Measurements from ENCODE around the gene ZNF814. TPM values are rescaled to one million over a fixed set of nuclear protein-coding genes. Genes with fewer than 3 reads are reported as not detected.

ZNF814 gene
- total and polyA plus RNA-seq, 7 experiments from 2014 or later: 12.7 to 56.9 (median 31.4) TPM

Other genes starting within 250 kb of the ZNF814 start
- gene ZSCAN4, start 220.1 kb downstream of the ZNF814 start, total RNA-seq: not detected
- not detected for gene ZSCAN4, start 220.1 kb downstream of the ZNF814 start, polyA plus RNA-seq
- gene ZNF551, start 207.1 kb downstream of the ZNF814 start, total RNA-seq: 10 to 100 TPM in 4 of 5 experiments, 1 to 10 TPM in 1; 9.4 to 22.5 (median 20.5) TPM
- 10 to 100 TPM; 11.4 to 12.2 TPM for gene ZNF551, start 207.1 kb downstream of the ZNF814 start, polyA plus RNA-seq
- gene ZNF154, start 179.8 kb downstream of the ZNF814 start, total RNA-seq: 10 to 100 TPM in 1 of 5 experiments, 1 to 10 TPM in 4; 2.4 to 18.5 (median 6.9) TPM
- gene ZNF154, start 179.8 kb downstream of the ZNF814 start, polyA plus RNA-seq: 1 to 10 TPM in 1 of 2 donors, under 1 TPM in 1; 0.78 to 3.4 TPM
- 10 to 100 TPM; 11.0 to 37.6 (median 14.6) TPM for gene ZNF671, start 161.4 kb downstream of the ZNF814 start, total RNA-seq
- gene ZNF671, start 161.4 kb downstream of the ZNF814 start, polyA plus RNA-seq: 10 to 100 TPM; 26.3 to 36.3 TPM
- 10 to 100 TPM; 18.9 to 52.3 (median 21.8) TPM for gene ZNF776, start 142.2 kb downstream of the ZNF814 start, total RNA-seq
- 10 to 100 TPM in 1 of 2 donors, 1 to 10 TPM in 1; 6.5 to 11.1 TPM for gene ZNF776, start 142.2 kb downstream of the ZNF814 start, polyA plus RNA-seq
- gene ZNF586, start 119.4 kb downstream of the ZNF814 start, total RNA-seq: 10 to 100 TPM; 16.4 to 47.5 (median 42.6) TPM
- gene ZNF586, start 119.4 kb downstream of the ZNF814 start, polyA plus RNA-seq: 10 to 100 TPM; 25.5 to 31.8 TPM
- gene ZNF552, start 74.1 kb downstream of the ZNF814 start, total RNA-seq: 10 to 100 TPM; 10.6 to 21.9 (median 16.3) TPM
- 10 to 100 TPM; 10.9 to 16.5 TPM for gene ZNF552, start 74.1 kb downstream of the ZNF814 start, polyA plus RNA-seq
- gene ZNF587B, start 58.7 kb downstream of the ZNF814 start, total RNA-seq: 10 to 100 TPM; 18.9 to 32.3 (median 24.0) TPM
- gene ZNF587B, start 58.7 kb downstream of the ZNF814 start, polyA plus RNA-seq: 1 to 10 TPM; 1.7 to 2.9 TPM
- 10 to 100 TPM; 46.9 to 65.1 (median 48.8) TPM for gene ZNF587, start 39.2 kb downstream of the ZNF814 start, total RNA-seq
- gene ZNF587, start 39.2 kb downstream of the ZNF814 start, polyA plus RNA-seq: 1 to 10 TPM; 4.2 to 6.4 TPM
- 10 to 100 TPM; 21.6 to 44.7 (median 28.1) TPM for gene ZNF417, start 27.6 kb upstream of the ZNF814 start, total RNA-seq
- 1 to 10 TPM; 2.6 to 8.5 TPM for gene ZNF417, start 27.6 kb upstream of the ZNF814 start, polyA plus RNA-seq
- gene ZNF418, start 46.4 kb upstream of the ZNF814 start, total RNA-seq: 1 to 10 TPM; 2.1 to 7.7 (median 6.0) TPM
- gene ZNF418, start 46.4 kb upstream of the ZNF814 start, polyA plus RNA-seq: 1 to 10 TPM; 1.8 to 2.2 TPM
- 10 to 100 TPM in 3 of 5 experiments, 1 to 10 TPM in 2; 5.2 to 13.8 (median 11.8) TPM for gene ZNF256, start 58.7 kb upstream of the ZNF814 start, total RNA-seq
- gene ZNF256, start 58.7 kb upstream of the ZNF814 start, polyA plus RNA-seq: 1 to 10 TPM; 4.0 to 6.1 TPM
- 1 to 10 TPM in 3 of 5 experiments, under 1 TPM in 1, not detected in 1; 0.44 to 2.0 (median 1.5) TPM for gene C19orf18, start 85.5 kb upstream of the ZNF814 start, total RNA-seq
- gene C19orf18, start 85.5 kb upstream of the ZNF814 start, polyA plus RNA-seq: not detected
- 10 to 100 TPM; 11.9 to 37.5 (median 15.3) TPM for gene ZNF606, start 113.8 kb upstream of the ZNF814 start, total RNA-seq
- gene ZNF606, start 113.8 kb upstream of the ZNF814 start, polyA plus RNA-seq: 10 to 100 TPM in 1 of 2 donors, 1 to 10 TPM in 1; 9.4 to 11.3 TPM
- not detected for gene ZSCAN1, start 145.0 kb upstream of the ZNF814 start, total RNA-seq
- gene ZSCAN1, start 145.0 kb upstream of the ZNF814 start, polyA plus RNA-seq: not detected
- gene ZNF135, start 170.2 kb upstream of the ZNF814 start, total RNA-seq: 1 to 10 TPM in 4 of 5 experiments, under 1 TPM in 1; 0.07 to 2.9 (median 2.5) TPM
- gene ZNF135, start 170.2 kb upstream of the ZNF814 start, polyA plus RNA-seq: 1 to 10 TPM; 1.8 to 3.3 TPM
- gene ZSCAN18, start 209.2 kb upstream of the ZNF814 start, total RNA-seq: 100 to 1,000 TPM in 1 of 5 experiments, 10 to 100 TPM in 3, 1 to 10 TPM in 1; 8.2 to 100 (median 78.1) TPM
- 10 to 100 TPM; 17.9 to 30.7 TPM for gene ZSCAN18, start 209.2 kb upstream of the ZNF814 start, polyA plus RNA-seq